RWPE1 (cell line): Measurements from ENCODE around the gene SCYGR8.
"Not testable (repeated sequence)": the region's sequence is repeated elsewhere in the genome, so short reads cannot be mapped to it uniquely, and the experiment has no call there.

Experiments
- CTCF ChIA-PET: fragments of 350-600 bp; sonication (Branson Sonifier 250); formaldehyde crosslinking; extraction: SDS; loops from one replicate; lab custom pipeline; 2021; lab: Yijun Ruan, JAX
- POLR2A ChIA-PET: fragments of 400-600 bp; formaldehyde crosslinking; extraction: SDS; loops from one replicate; lab custom pipeline; 2020; ENCODE audit warnings: antibody characterized with exemption; ENCODE audit not compliant: low non-redundant PET; lab: Yijun Ruan, JAX
- DNase-seq: peaks from one replicate; pipeline ENCODE4 v3.0.0; 2012; ENCODE audit warnings: low spot score
- H3K27ac ChIP-seq: fragments of 450-650 bp; 2 replicates; pipeline ENCODE4 v1.5.1; 2017
- CTCF ChIP-seq: fragments of 450-650 bp; conservative IDR thresholded peaks from 2 replicates; pipeline ENCODE4 v1.5.1; 2017; ENCODE audit warnings: low read depth, mild to moderate bottlenecking

Gene SCYGR8

GRCh38 chr2:227720680-227721079 lies 25.0 kb upstream of the SCYGR8 start:
- no peak overlapping the region for H3K27ac ChIP-seq
- CTCF ChIA-PET, result no interaction called here
- TF ChIP-seq CTCF, result no peak
- no peak for DNase-seq
- POLR2A ChIA-PET, result no interaction called here

GRCh38 chr2:227722821-227723220 lies 22.9 kb upstream of the SCYGR8 start:
- POLR2A ChIA-PET, CTCF ChIA-PET, DNase-seq, H3K27ac ChIP-seq: not testable (repeated sequence)

GRCh38 chr2:227724394-227725039 lies 21.2 kb upstream of the SCYGR8 start, which contains the start of gene SCYGR6:
Gene SCYGR6 (minus strand): TSS chr2:227724757. CDS start chr2:227724757, 0 bp downstream.
- CTCF ChIA-PET, result interaction anchor here (0.7 kb wide), 1 partner anchor 1862 kb away, joined by 3 read pairs; no protein-coding TSS in a partner anchor
- TF ChIP-seq CTCF, result no peak
- POLR2A ChIA-PET, result no interaction called here
- H3K27ac ChIP-seq, result no peak within 1 kb of the TSS
- DNase-seq, result no peak

- no peak for TF ChIP-seq CTCF
- no peak within 1 kb of the TSS for H3K27ac ChIP-seq
- ChIA-PET POLR2A (no interaction called here), CTCF (no interaction called here)
- no peak for DNase-seq
Observed at GRCh38 chr2:227728035-227728434, 17.7 kb upstream of the SCYGR8 start, which contains the start of gene SCYGR7. Gene SCYGR7 (plus strand): TSS chr2:227728335. CDS start chr2:227728335, 0 bp downstream.

- no peak for TF ChIP-seq CTCF
- ChIA-PET CTCF (no interaction called here), POLR2A (no interaction called here)
- H3K27ac ChIP-seq, result no peak overlapping the region
- no peak for DNase-seq
Observed at GRCh38 chr2:227739351-227739750, 6.3 kb upstream of the SCYGR8 start.

- CTCF ChIA-PET, result interaction anchor here (0.6 to 0.7 kb wide), 4 partner anchors 44 to 395 kb away, joined by 3 to 4 read pairs (median 3); no protein-coding TSS in a partner anchor
- DNase-seq, POLR2A ChIA-PET, H3K27ac ChIP-seq: not testable (repeated sequence)
Observed at GRCh38 chr2:227740705-227741104, 5.0 kb upstream of the SCYGR8 start.

GRCh38 chr2:227748079-227748478 lies 2.4 kb downstream of the SCYGR8 start:
- no peak for TF ChIP-seq CTCF
- CTCF ChIA-PET, result no interaction called here
- no peak for DNase-seq
- no peak overlapping the region for H3K27ac ChIP-seq
- POLR2A ChIA-PET, result no interaction called here

- H3K27ac ChIP-seq, POLR2A ChIA-PET, DNase-seq: not testable (repeated sequence)
- CTCF ChIA-PET, result interaction anchor here (1.0 to 1.2 kb wide), 2 partner anchors 10 to 134 kb away, joined by 4 to 5 read pairs; no protein-coding TSS in a partner anchor
Observed at GRCh38 chr2:227756261-227756660, 10.6 kb downstream of the SCYGR8 start.
